Keratinocyte (primary cell): ENCODE results near the gene FMNL3. TPM values are rescaled to one million over a fixed set of nuclear protein-coding genes. Genes with fewer than 3 reads are reported as not detected.

ENCODE experiments used
- DNase-seq: peaks from one replicate; pipeline ENCODE4 v3.0.0-alpha.2; 2011; ENCODE audit warnings: low read depth, missing footprints, low spot score
- FAIRE-seq: peaks from 2 replicates; lab custom pipeline; 2011; peaks lifted over from hg19 to GRCh38; lab: Jason Lieb, UNC
- H2AFZ ChIP-seq: 2 replicates; pipeline ENCODE4 v1.6.0; 2012; ENCODE audit warnings: low read length, control low read depth, inconsistent platforms; ENCODE audit not compliant: control insufficient read depth
- H3K27ac ChIP-seq: 2 replicates; pipeline ENCODE4 v1.5.1; 2011; ENCODE audit warnings: low read length; ENCODE audit not compliant: control insufficient read depth, insufficient read depth
- H3K27me3 ChIP-seq: 3 replicates; pipeline ENCODE4 v1.6.0; 2011; ENCODE audit warnings: low read length; ENCODE audit not compliant: control insufficient read depth, insufficient read depth; ENCODE audit errors: extremely low read depth
- H3K36me3 ChIP-seq, 2 experiments: 2 replicates in 1 of 2; 3 replicates in 1 of 2; pipeline ENCODE4 v1.5.1; 2011; ENCODE audit warnings: low read length in 2 of 2, mild to moderate bottlenecking in 1 of 2; ENCODE audit not compliant: control insufficient read depth in 2 of 2, insufficient read depth in 2 of 2; ENCODE audit errors: extremely low read depth in 1 of 2
- H3K4me1 ChIP-seq: 3 replicates; pipeline ENCODE4 v1.5.1; 2011; ENCODE audit warnings: low read length; ENCODE audit not compliant: control insufficient read depth, insufficient read depth; ENCODE audit errors: extremely low read depth
- H3K4me2 ChIP-seq: 3 replicates; pipeline ENCODE4 v1.6.0; 2011; ENCODE audit warnings: low read depth, low read length; ENCODE audit not compliant: control insufficient read depth, insufficient read depth; ENCODE audit errors: extremely low read depth
- H3K4me3 ChIP-seq, 3 experiments: fragments of 200-600 bp in 1 of 3; sonication (generic) in 1 of 3; 2 replicates in 2 of 3; 3 replicates in 1 of 3; pipeline ENCODE4 v1.5.1; 2011 to 2016; ENCODE audit warnings: low read length in 3 of 3, mild to moderate bottlenecking in 3 of 3, control low read depth in 2 of 3, inconsistent platforms in 1 of 3, low read depth in 1 of 3, mixed read lengths in 1 of 3, mixed run types in 1 of 3, moderate library complexity in 1 of 3; ENCODE audit not compliant: control insufficient read depth in 2 of 3, insufficient read depth in 2 of 3; ENCODE audit errors: extremely low read depth in 1 of 3
- H3K79me2 ChIP-seq: 2 replicates; pipeline ENCODE4 v1.6.0; 2012; ENCODE audit warnings: low read length; ENCODE audit not compliant: control insufficient read depth, insufficient read depth
- H3K9ac ChIP-seq: 3 replicates; pipeline ENCODE4 v1.6.0; 2011; ENCODE audit warnings: low read length; ENCODE audit not compliant: control insufficient read depth, insufficient read depth; ENCODE audit errors: extremely low read depth
- H3K9me1 ChIP-seq: 3 replicates; pipeline ENCODE4 v1.6.0; 2011; ENCODE audit warnings: low read length; ENCODE audit not compliant: control insufficient read depth, insufficient read depth; ENCODE audit errors: extremely low read depth
- H3K9me3 ChIP-seq: 2 replicates; pipeline ENCODE4 v1.5.1; 2012; ENCODE audit warnings: low read depth, low read length; ENCODE audit not compliant: control insufficient read depth
- H4K20me1 ChIP-seq: 3 replicates; pipeline ENCODE4 v1.6.0; 2011; ENCODE audit warnings: low read length; ENCODE audit not compliant: control insufficient read depth, insufficient read depth; ENCODE audit errors: extremely low read depth
- CTCF ChIP-seq, 3 experiments: IDR thresholded peaks in 1 of 3; conservative IDR thresholded peaks in 1 of 3; optimal IDR thresholded peaks in 1 of 3; 2 replicates in 2 of 3; 3 replicates in 1 of 3; pipeline versions ENCODE3 to v1.5.1; 2011; ENCODE audit warnings: low read length in 3 of 3, mild to moderate bottlenecking in 3 of 3, moderate library complexity in 2 of 3, control low read depth in 1 of 3, inconsistent platforms in 1 of 3; ENCODE audit not compliant: insufficient read depth in 2 of 3; ENCODE audit errors: extremely low read depth in 1 of 3
- EZH2 ChIP-seq: IDR thresholded peaks from one replicate; pipeline ENCODE4 v1.6.1; 2012; ENCODE audit warnings: inconsistent platforms, mild to moderate bottlenecking, low read length, moderate library complexity
- dilution Hi-C: fragments of 300-500 bp; cut with MboI; formaldehyde crosslinking; loops from one replicate; pipeline ENCODE4 v1.7.0; 2020; ENCODE audit warnings: low sequenced_read_pairs; ENCODE audit not compliant: extremely low pct_ligation_motif_present
- polyA plus RNA-seq, 5 experiments: library from polyadenylated mRNA; depleted of rRNA in 3 of 5; stranded (reverse) in 3 of 5; stranded (forward) in 1 of 5; unstranded in 1 of 5; fragments of >200 nt; gene quantifications; 1 replicate in 1 of 5; 2 replicates in 3 of 5; 3 replicates in 1 of 5; pipeline versions ENCODE4 v1.2.1 to v1.2.3, GENCODE V29; 2011 to 2012; ENCODE audit warnings: missing spikeins in 2 of 5, low read depth in 1 of 5, low replicate concordance in 1 of 5

Gene FMNL3
- polyA plus RNA-seq, 1 donor (not counting 4 experiments of a cell fraction or from before 2014, with no cell fraction given) = 1.1 TPM

DNA sequence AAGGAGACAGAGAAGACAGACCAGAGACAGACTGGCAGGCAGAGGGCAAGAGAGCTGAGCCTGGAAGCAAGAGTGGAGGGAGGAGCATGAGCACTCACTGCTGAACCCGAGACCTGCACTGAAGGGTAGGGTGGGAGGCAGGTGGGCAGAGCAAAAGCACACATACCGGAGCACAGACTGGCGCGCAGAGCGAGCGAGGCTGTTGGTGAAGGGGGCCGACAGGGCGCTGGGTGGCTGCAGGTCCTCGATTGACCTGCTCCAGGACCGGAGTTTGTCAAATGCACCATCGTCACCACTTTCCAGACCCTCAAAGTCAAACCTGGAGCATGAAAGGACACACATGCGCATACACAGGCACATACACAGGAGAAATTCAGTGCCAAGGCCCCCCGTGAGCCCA is 48.9 kb downstream of the FMNL3 start:
- TF ChIP-seq CTCF (optimal IDR thresholded peaks at IDR 0.05 in 1 of 3, IDR thresholded peaks at IDR 0.05 in 1 of 3, conservative IDR thresholded peaks at IDR 0.05 in 1 of 3; ENCODE audit: extremely low read depth in 1 of 3, insufficient read depth in 2 of 3, low read length in 3 of 3) (no peak), EZH2 (no peak)
- FAIRE-seq (no peak), DNase-seq (no peak)
- H3K36me3 ChIP-seq = no peaks in the 10 kb centered on the region
- dilution Hi-C loops = no loop called here
- no peak overlapping the region for H3K4me2 ChIP-seq
- no peaks in the 10 kb centered on the region for H3K9me1 ChIP-seq
- H3K27ac ChIP-seq = no peak overlapping the region
- no peaks in the 10 kb centered on the region for H3K9me3 ChIP-seq
- peaks cover 8% of the 10 kb centered on the region for H3K4me1 ChIP-seq
- no peaks in the 10 kb centered on the region for H3K79me2 ChIP-seq
- H3K9ac ChIP-seq = no peak overlapping the region
- H4K20me1 ChIP-seq = no peaks in the 10 kb centered on the region
- no peak overlapping the region for H2AFZ ChIP-seq
- no peak overlapping the region for H3K4me3 ChIP-seq
- H3K27me3 ChIP-seq = no peaks in the 10 kb centered on the region

DNA sequence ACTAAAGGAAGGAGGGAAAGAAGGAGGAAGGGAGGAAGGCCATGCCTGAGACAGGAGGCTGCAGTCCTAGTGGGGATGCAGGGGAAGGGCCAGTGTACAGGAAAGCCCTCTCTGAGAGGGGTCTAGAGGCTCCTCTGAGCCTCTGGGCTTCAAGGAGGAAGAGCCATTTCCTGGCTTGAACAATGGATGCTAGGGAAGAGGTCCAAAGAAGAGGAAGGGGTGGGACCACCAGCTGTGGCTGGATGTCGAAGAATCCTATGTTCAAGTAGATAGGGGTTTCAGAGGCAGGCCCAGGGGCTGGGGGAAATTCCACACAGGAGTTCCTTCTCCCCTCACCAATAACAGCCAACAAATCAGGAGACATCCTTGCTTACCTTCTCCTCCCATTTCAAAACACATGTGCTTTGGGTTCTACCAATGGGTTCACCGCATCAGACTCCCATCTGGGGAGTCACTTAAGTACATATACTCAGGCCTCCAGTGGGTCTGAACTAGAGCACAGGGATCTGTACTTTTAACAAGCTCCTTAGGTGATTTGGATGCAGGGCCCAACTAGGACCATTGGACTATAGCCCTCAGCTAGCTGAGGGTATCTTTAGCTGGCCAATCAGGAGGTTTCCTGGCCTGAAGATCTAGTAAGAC is 51.5 kb downstream of the FMNL3 start:
- no peak overlapping the region for H3K27ac ChIP-seq
- H3K4me3 ChIP-seq = no peak overlapping the region
- FAIRE-seq (no peak), DNase-seq (no peak)
- H3K36me3 ChIP-seq = no peaks in the 10 kb centered on the region
- dilution Hi-C loops = no loop called here
- H3K9ac ChIP-seq = no peak overlapping the region
- no peaks in the 10 kb centered on the region for H3K79me2 ChIP-seq
- H3K4me2 ChIP-seq = no peak overlapping the region
- no peaks in the 10 kb centered on the region for H3K4me1 ChIP-seq
- no peaks in the 10 kb centered on the region for H4K20me1 ChIP-seq
- H3K27me3 ChIP-seq = no peaks in the 10 kb centered on the region
- H3K9me1 ChIP-seq = no peaks in the 10 kb centered on the region
- H3K9me3 ChIP-seq = no peaks in the 10 kb centered on the region
- H2AFZ ChIP-seq = no peak overlapping the region
- TF ChIP-seq EZH2 = no peak
- no peak for TF ChIP-seq CTCF (optimal IDR thresholded peaks at IDR 0.05 in 1 of 3, IDR thresholded peaks at IDR 0.05 in 1 of 3, conservative IDR thresholded peaks at IDR 0.05 in 1 of 3; ENCODE audit: extremely low read depth in 1 of 3, insufficient read depth in 2 of 3, low read length in 3 of 3)
